DMS 273 (cell line): ENCODE data around the gene IFNG-AS1.

Experiments used
- DNase-seq: peaks from one replicate; lab custom pipeline; 2025; ENCODE audit not compliant: unreplicated experiment; lab: John Stamatoyannopoulos, UW

IFNG-AS1 gene

GRCh38 chr12:67993143-67993542 lies 3.9 kb downstream of the IFNG-AS1 start:
- no peak for DNase-seq

GRCh38 chr12:67994046-67994445 lies 4.8 kb downstream of the IFNG-AS1 start:
- DNase-seq, result no peak

GRCh38 chr12:67996347-67996746 lies 7.1 kb downstream of the IFNG-AS1 start:
- no peak for DNase-seq

- DNase-seq, result no peak
These were observed 9.1 kb downstream of the IFNG-AS1 start for GRCh38 chr12:67998379-67998778.

GRCh38 chr12:67999244-67999643 lies 10.0 kb downstream of the IFNG-AS1 start:
- DNase-seq, result no peak

- peak; percentile 48 for DNase-seq
These were observed 12.5 kb downstream of the IFNG-AS1 start for GRCh38 chr12:68001486-68002466.

GRCh38 chr12:68003777-68004176 lies 14.5 kb downstream of the IFNG-AS1 start:
- no peak for DNase-seq

- no peak for DNase-seq
These were observed 17.8 kb downstream of the IFNG-AS1 start for GRCh38 chr12:68007033-68007432.

- no peak for DNase-seq
These were observed 18.2 kb downstream of the IFNG-AS1 start for GRCh38 chr12:68007466-68007865.

- DNase-seq, result no peak
These were observed 22.1 kb downstream of the IFNG-AS1 start for GRCh38 chr12:68011206-68011881.

GRCh38 chr12:68011882-68012207 lies 22.6 kb downstream of the IFNG-AS1 start:
- DNase-seq, result no peak

- DNase-seq, result peak; percentile 0
These were observed 23.5 kb downstream of the IFNG-AS1 start for GRCh38 chr12:68012712-68013111.

GRCh38 chr12:68013181-68013580 lies 23.9 kb downstream of the IFNG-AS1 start:
- no peak for DNase-seq

- no peak for DNase-seq
These were observed 26.9 kb downstream of the IFNG-AS1 start for GRCh38 chr12:68016136-68016535.

- no peak for DNase-seq
These were observed 29.1 kb downstream of the IFNG-AS1 start for GRCh38 chr12:68018315-68018714.

- DNase-seq, result no peak
These were observed 30.8 kb downstream of the IFNG-AS1 start for GRCh38 chr12:68020049-68020448.

GRCh38 chr12:68020699-68021098 lies 31.5 kb downstream of the IFNG-AS1 start:
- no peak for DNase-seq

GRCh38 chr12:68028647-68029046 lies 39.4 kb downstream of the IFNG-AS1 start:
- no peak for DNase-seq

- no peak for DNase-seq
These were observed 41.0 kb downstream of the IFNG-AS1 start for GRCh38 chr12:68030248-68030647.

GRCh38 chr12:68031174-68031573 lies 41.9 kb downstream of the IFNG-AS1 start:
- DNase-seq, result no peak

GRCh38 chr12:68031881-68032739 lies 42.9 kb downstream of the IFNG-AS1 start:
- DNase-seq, result no peak
